TTC549 (cell line): ENCODE results near the gene CHMP1B.

Experiments
- FAIRE-seq: peaks from 2 replicates; lab custom pipeline; 2012; peaks lifted over from hg19 to GRCh38; lab: Jason Lieb, UNC

CHMP1B gene

DNA sequence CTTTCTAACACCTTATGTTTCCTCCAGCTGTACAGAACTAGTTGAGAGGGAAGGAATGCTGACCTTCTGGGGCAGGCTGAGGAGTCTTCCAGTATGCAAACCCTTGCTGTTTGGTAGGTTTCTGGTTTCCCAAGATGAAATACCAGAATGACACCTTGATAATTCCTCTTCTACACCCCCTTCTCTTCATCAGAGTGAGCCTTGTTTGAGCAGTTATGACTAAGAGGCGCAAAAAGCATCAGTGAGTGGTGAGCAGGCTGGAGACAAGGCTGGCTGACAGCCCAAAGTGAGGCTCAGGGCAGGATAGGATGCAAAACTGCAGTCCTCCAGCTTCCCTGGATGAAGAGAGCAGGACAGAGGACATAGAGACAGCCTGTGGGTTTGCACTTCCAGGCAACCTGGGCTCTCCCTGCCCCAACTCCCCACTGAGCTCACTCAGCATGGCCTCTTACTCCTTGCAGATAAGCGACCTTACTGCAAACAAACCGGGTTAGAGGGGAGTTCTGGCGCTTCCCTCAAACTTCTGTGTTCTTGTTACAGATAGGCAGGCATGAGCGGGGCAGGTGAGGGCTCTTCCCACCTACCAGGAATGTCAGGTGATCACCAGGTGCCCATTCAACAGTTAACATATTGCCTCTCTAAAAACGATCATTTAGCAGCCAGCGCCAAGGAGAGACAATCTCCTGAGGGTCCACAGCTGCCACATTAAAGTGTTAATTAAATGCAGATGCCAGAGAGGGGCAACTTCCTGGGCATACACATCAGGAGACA, 51.5 kb downstream of the CHMP1B start:
- no peak for FAIRE-seq
